GM12878 (cell line): ENCODE measurements around the gene TBC1D5. TPM values are rescaled to one million over a fixed set of nuclear protein-coding genes. Genes with fewer than 3 reads are reported as not detected.

Source experiments
- ATAC-seq: fragments of 200-7000 bp; cut with Tn5 transposase; 3 replicates; pipeline ENCODE4 v1.9.1; 2020; ENCODE audit warnings: mild to moderate bottlenecking, moderate library complexity
- BruUV-seq: library from RNA; stranded (reverse); fragments of 400-500 nt; replicated peaks from 2 replicates; lab custom pipeline; 2021; lab: Mats Ljungman, UMichigan
- CTCF ChIA-PET: fragments of 300-600 bp; sonication (Branson Sonifier 250); formaldehyde crosslinking; extraction: SDS; loops from one replicate; lab custom pipeline; 2021; ENCODE audit warnings: inconsistent platforms; lab: Yijun Ruan, JAX
- POLR2A ChIA-PET: fragments of 350-600 bp; formaldehyde crosslinking; extraction: SDS; loops from one replicate; lab custom pipeline; 2021; ENCODE audit warnings: inconsistent platforms; lab: Charles Lee
- RAD21 ChIA-PET: fragments of 300-600 bp; sonication (Branson Sonifier 250); formaldehyde crosslinking; loops from one replicate; lab custom pipeline; 2023; ENCODE audit warnings: antibody characterized with exemption; ENCODE audit not compliant: unreplicated experiment; lab: Charles Lee
- SMC1A ChIA-PET: fragments of 300-600 bp; sonication (Branson Sonifier 250); formaldehyde crosslinking; loops from one replicate; lab custom pipeline; 2023; ENCODE audit not compliant: unreplicated experiment, uncharacterized antibody; lab: Charles Lee
- DNase-seq: peaks from one replicate; pipeline ENCODE4 v3.0.0-alpha.2; 2011; ENCODE audit warnings: low read depth, low spot score
- FAIRE-seq: peaks from 3 replicates; lab custom pipeline; 2011; peaks lifted over from hg19 to GRCh38; lab: Jason Lieb, UNC
- H2AFZ ChIP-seq: 2 replicates; pipeline ENCODE4 v1.6.0; 2011; ENCODE audit warnings: low read depth, low read length, control low read depth; ENCODE audit not compliant: control insufficient read depth
- H3K27ac ChIP-seq: 2 replicates; pipeline ENCODE4 v1.5.1; 2011; ENCODE audit warnings: control low read depth; ENCODE audit not compliant: control insufficient read depth, insufficient read depth
- H3K27me3 ChIP-seq, 2 experiments: replicated peaks in 1 of 2; 2 replicates each; pipeline versions ENCODE4 v1.6.0 to v1.6.1; 2011; ENCODE audit warnings: low read length in 1 of 2; ENCODE audit not compliant: control insufficient read depth in 2 of 2, insufficient read depth in 2 of 2
- H3K36me3 ChIP-seq, 2 experiments: 2 replicates each; pipeline ENCODE4 v1.5.1; 2011; ENCODE audit warnings: low read length in 1 of 2; ENCODE audit not compliant: control insufficient read depth in 2 of 2, insufficient read depth in 2 of 2
- H3K4me1 ChIP-seq: 2 replicates; pipeline ENCODE4 v1.6.1; 2011; ENCODE audit warnings: mild to moderate bottlenecking, low read length, moderate library complexity, mixed read lengths; ENCODE audit not compliant: control insufficient read depth, insufficient read depth
- H3K4me2 ChIP-seq: 2 replicates; pipeline ENCODE4 v1.6.0; 2011; ENCODE audit warnings: control low read depth; ENCODE audit not compliant: control insufficient read depth, insufficient read depth
- H3K4me3 ChIP-seq: fragments of 200-600 bp; sonication (generic); 2 replicates; pipeline ENCODE4 v1.5.1; 2016
- H3K79me2 ChIP-seq: 2 replicates; pipeline ENCODE4 v1.6.0; 2011; ENCODE audit warnings: low read length; ENCODE audit not compliant: control insufficient read depth, insufficient read depth
- H3K9ac ChIP-seq: 2 replicates; pipeline ENCODE4 v1.8.0; 2011; ENCODE audit warnings: low read length, control low read depth, mixed read lengths; ENCODE audit not compliant: control insufficient read depth, insufficient read depth
- H3K9me3 ChIP-seq: replicated peaks from 3 replicates; pipeline ENCODE4 v1.5.1; 2011; ENCODE audit warnings: mild to moderate bottlenecking, low read length; ENCODE audit not compliant: control insufficient read depth, insufficient read depth
- H4K20me1 ChIP-seq: 2 replicates; pipeline ENCODE4 v1.6.0; 2011; ENCODE audit not compliant: control insufficient read depth, insufficient read depth
- BHLHE40 ChIP-seq, 2 experiments: fragments of 450-650 bp in 1 of 2; IDR thresholded peaks; 2 replicates each; pipeline ENCODE4 v1.6.1; 2011 to 2017; ENCODE audit warnings: low read depth in 2 of 2, borderline replicate concordance in 1 of 2, improper control_type of control experiment in 1 of 2, low read length in 1 of 2, mild to moderate bottlenecking in 1 of 2
- JUNB ChIP-seq: IDR thresholded peaks from 2 replicates; pipeline ENCODE4 v1.6.1; 2016; ENCODE audit warnings: antibody characterized with exemption, mild to moderate bottlenecking
- MEF2A ChIP-seq: IDR thresholded peaks from 2 replicates; pipeline ENCODE4 v1.6.1; 2011; ENCODE audit warnings: low read depth, mild to moderate bottlenecking, low read length, moderate library complexity; ENCODE audit not compliant: insufficient read depth
- MEF2B ChIP-seq: fragments of 450-650 bp; IDR thresholded peaks from 2 replicates; pipeline ENCODE4 v1.6.1; 2018; ENCODE audit warnings: mild to moderate bottlenecking, moderate library complexity; ENCODE audit not compliant: partially characterized antibody, poor library complexity, severe bottlenecking
- MXI1 ChIP-seq: fragments of 150-350 bp; IDR thresholded peaks from 2 replicates; pipeline ENCODE4 v1.6.1; 2011; ENCODE audit warnings: low read depth, mild to moderate bottlenecking, inconsistent platforms, low read length, improper control_type of control experiment
- MYB ChIP-seq: fragments of 150-350 bp; IDR thresholded peaks from 2 replicates; pipeline ENCODE4 v1.6.1; 2014; ENCODE audit warnings: mild to moderate bottlenecking, low read depth, low read length, borderline replicate concordance
- SPI1 ChIP-seq: IDR thresholded peaks from 2 replicates; pipeline ENCODE4 v1.6.1; 2011; ENCODE audit warnings: low read depth, mild to moderate bottlenecking, low read length, moderate library complexity, borderline replicate concordance; ENCODE audit not compliant: insufficient read depth
- TCF7 ChIP-seq: IDR thresholded peaks from 2 replicates; pipeline ENCODE4 v1.6.1; 2014; ENCODE audit warnings: antibody characterized with exemption, borderline replicate concordance
- ZNF207 ChIP-seq: fragments of 450-650 bp; IDR thresholded peaks from 2 replicates; pipeline ENCODE4 v1.6.1; 2014; ENCODE audit warnings: antibody characterized with exemption, mild to moderate bottlenecking, borderline replicate concordance
- ZNF274 ChIP-seq: IDR thresholded peaks from one replicate; pipeline ENCODE4 v1.8.0; 2011; ENCODE audit not compliant: insufficient read length, insufficient read depth
- WGBS: methylation state at CpG from one replicate; pipeline ENCODE4 v1.1.6; 2016; ENCODE audit warnings: low lambda C conversion rate; ENCODE audit not compliant: insufficient replicate concordance, insufficient coverage; ENCODE audit errors: missing lambda C conversion rate; 5-methylcytosine and 5-hydroxymethylcytosine counted together
- in situ Hi-C: fragments of 300-500 bp; cut with MboI; formaldehyde crosslinking; loops from 9 replicates; pipeline ENCODE4 v1.14.3; 2018; ENCODE audit warnings: mixed read lengths
- intact Hi-C: fragments of 100-400 bp; cut with micrococcal nuclease; formaldehyde crosslinking; loops from one replicate; pipeline ENCODE4 v1.14.2; 2022; ENCODE audit not compliant: unreplicated experiment
- polyA plus RNA-seq, 11 experiments: library from polyadenylated mRNA; depleted of rRNA in 4 of 11; unstranded in 6 of 11; stranded (reverse) in 5 of 11; fragments of >200 nt; fragmentation: Nextera tagmentation in 4 of 11; fragmentation: Illumina TruSeq in 1 of 11; extraction: Ambion mirVana in 4 of 11; extraction: Trizol in 1 of 11; gene quantifications; 1 replicate in 1 of 11; 2 replicates in 10 of 11; pipeline versions ENCODE4 v1.2.1 to v1.2.3, GENCODE V29; 2011 to 2016; ENCODE audit warnings: inconsistent platforms in 2 of 11, missing spikeins in 2 of 11, low read depth in 1 of 11
- total RNA-seq, 4 experiments: library from RNA; depleted of rRNA in 3 of 4; stranded (reverse); fragments of >200 nt in 3 of 4; fragmentation: Illumina TruSeq in 1 of 4; extraction: Trizol in 1 of 4; gene quantifications; 2 replicates each; pipeline versions ENCODE4 v1.2.1 to v1.2.3, GENCODE V29; 2013 to 2021
- TF ChIP-seq, protein P1 (sequence below): IDR thresholded peaks from 2 replicates; pipeline ENCODE4 v1.6.1; 2011; ENCODE audit warnings: low read depth, mild to moderate bottlenecking, low read length, moderate library complexity, borderline replicate concordance; ENCODE audit errors: extremely low read depth
- TF ChIP-seq, protein P2 (sequence below): fragments of 450-650 bp; IDR thresholded peaks from 2 replicates; pipeline ENCODE4 v1.6.1; 2016; ENCODE audit warnings: mild to moderate bottlenecking

TBC1D5 gene
- total and polyA plus RNA-seq, 10 of the 15 experiments (the other 5 are each of a cell fraction or from before 2014, with no cell fraction given) = 5.5 to 61.0 (median 43.8) TPM

DNA sequence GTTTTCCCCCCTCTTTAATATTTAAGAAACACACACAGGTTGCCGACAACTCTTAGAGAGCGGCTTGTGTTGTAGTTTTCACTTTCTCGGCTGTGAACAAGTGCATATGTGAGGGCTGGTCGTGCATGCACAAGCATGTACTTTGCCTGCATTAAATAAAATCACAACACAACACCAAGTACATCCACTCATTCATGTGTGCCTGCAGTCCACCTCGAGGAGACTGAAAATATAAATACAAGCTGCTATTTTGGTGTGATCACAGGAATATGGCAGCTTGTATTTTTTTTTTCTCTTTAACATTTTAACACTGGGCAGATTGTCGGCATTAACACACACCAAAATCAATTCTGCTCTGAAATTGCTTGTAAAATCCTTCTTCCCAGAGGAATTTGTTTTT, 346.4 kb downstream of the TBC1D5 start:
- Histone ChIP-seq H3K9ac (no peak overlapping the region), H3K36me3 (peaks cover 0 to 2% of the 10 kb centered on the region in 2 experiments; a peak in 1 of 4 replicates), H2AFZ (no peak overlapping the region), H3K79me2 (no peaks in the 10 kb centered on the region), H3K4me2 (no peak overlapping the region), H3K4me3 (no peak overlapping the region), H4K20me1 (no peaks in the 10 kb centered on the region), H3K9me3 (no peaks in the 10 kb centered on the region), H3K4me1 (peaks cover 15% of the 10 kb centered on the region), H3K27me3 (no peaks in the 10 kb centered on the region), H3K27ac (no peak overlapping the region)
- no TSS peak for BruUV-seq
- ChIA-PET POLR2A (no interaction called here), RAD21 (no interaction called here), CTCF (no interaction called here), SMC1A (interaction anchor here (0.8 kb wide), 1 partner anchor 169 kb away, joined by 4 read pairs; no protein-coding TSS in a partner anchor)
- FAIRE-seq = no peak
- intact Hi-C loops (no loop called here), in situ Hi-C loops (no loop called here)
- TF ChIP-seq BHLHE40 (IDR thresholded peaks at IDR 0.05; ENCODE audit: borderline replicate concordance in 1 of 2, low read depth in 2 of 2, low read length in 1 of 2) (no peak), MXI1 (no peak), MEF2B (no peak), ZNF274 (no peak), MEF2A (no peak)
- ATAC-seq = no peak
- WGBS = 82% methylated on average over 6 of the region's 6 CpGs
- no peak for DNase-seq

DNA sequence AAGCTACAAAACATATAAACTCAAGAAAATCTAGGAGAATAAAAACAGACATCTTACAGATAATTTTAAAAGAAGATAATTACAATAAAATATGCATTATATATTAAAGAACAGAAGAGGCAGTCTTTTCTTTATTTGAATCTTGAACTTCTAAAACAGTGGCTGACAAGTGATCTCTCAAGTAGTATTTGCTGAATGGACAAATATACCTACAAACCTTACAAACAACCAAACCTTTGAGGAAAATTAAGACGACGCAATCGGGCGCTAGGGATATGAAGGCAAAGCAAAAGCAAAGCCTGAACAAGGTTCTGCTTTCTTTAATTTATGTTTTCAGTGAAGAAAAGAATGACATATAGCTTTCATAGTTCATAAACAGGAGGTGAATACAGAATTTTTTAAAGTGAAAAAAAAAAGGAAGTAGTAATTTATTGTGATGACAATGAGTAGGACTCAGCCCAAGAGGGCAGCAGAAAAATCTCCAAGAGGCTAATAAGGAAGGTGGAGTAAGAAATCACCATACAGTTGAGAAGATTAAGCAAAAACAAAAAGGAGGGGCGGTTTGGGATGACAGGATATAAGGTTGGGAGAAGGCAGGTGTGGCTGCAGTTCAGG, 347.8 kb downstream of the TBC1D5 start:
- DNase-seq (no peak), FAIRE-seq (no peak), ATAC-seq (no peak)
- no peak overlapping the region for H3K4me3 ChIP-seq
- SMC1A ChIA-PET = interaction anchor here (0.9 to 1.3 kb wide), 3 partner anchors 9 to 100 kb away, joined by 3 read pairs; no protein-coding TSS in a partner anchor
- in situ Hi-C loops (no loop called here), intact Hi-C loops (no loop called here)
- H2AFZ ChIP-seq = no peak overlapping the region
- no peak overlapping the region for H3K4me2 ChIP-seq
- H3K79me2 ChIP-seq = no peaks in the 10 kb centered on the region
- CTCF ChIA-PET = no interaction called here
- H3K9ac ChIP-seq = no peak overlapping the region
- H3K9me3 ChIP-seq = no peaks in the 10 kb centered on the region
- H3K27me3 ChIP-seq = no peaks in the 10 kb centered on the region
- H3K27ac ChIP-seq = no peak overlapping the region
- no peaks in the 10 kb centered on the region for H4K20me1 ChIP-seq
- WGBS = 96% methylated on average over 5 of the region's 5 CpGs
- H3K36me3 ChIP-seq = 0 out of 4 replicates have a peak, but pooled peaks cover 0 to 2% of the 10 kb centered on the region in 2 experiments
- POLR2A ChIA-PET = no interaction called here
- peaks cover 9% of the 10 kb centered on the region for H3K4me1 ChIP-seq
- RAD21 ChIA-PET = no interaction called here
- BruUV-seq = no TSS peak
- TF ChIP-seq, protein P1, sequence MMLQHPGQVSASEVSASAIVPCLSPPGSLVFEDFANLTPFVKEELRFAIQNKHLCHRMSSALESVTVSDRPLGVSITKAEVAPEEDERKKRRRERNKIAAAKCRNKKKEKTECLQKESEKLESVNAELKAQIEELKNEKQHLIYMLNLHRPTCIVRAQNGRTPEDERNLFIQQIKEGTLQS = no peak
- TF ChIP-seq SPI1 (no peak), ZNF207 (no peak), MYB (no peak), TCF7 (no peak), JUNB (no peak)
- TF ChIP-seq, protein P2, sequence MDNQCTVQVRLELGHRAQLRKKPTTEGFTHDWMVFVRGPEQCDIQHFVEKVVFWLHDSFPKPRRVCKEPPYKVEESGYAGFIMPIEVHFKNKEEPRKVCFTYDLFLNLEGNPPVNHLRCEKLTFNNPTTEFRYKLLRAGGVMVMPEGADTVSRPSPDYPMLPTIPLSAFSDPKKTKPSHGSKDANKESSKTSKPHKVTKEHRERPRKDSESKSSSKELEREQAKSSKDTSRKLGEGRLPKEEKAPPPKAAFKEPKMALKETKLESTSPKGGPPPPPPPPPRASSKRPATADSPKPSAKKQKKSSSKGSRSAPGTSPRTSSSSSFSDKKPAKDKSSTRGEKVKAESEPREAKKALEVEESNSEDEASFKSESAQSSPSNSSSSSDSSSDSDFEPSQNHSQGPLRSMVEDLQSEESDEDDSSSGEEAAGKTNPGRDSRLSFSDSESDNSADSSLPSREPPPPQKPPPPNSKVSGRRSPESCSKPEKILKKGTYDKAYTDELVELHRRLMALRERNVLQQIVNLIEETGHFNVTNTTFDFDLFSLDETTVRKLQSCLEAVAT = no peak
